HCT116 (cell line): ENCODE results near the gene SFTPD. TPM values are rescaled to one million over a fixed set of nuclear protein-coding genes. Genes with fewer than 3 reads are reported as not detected.
A peak's percentile ranks its signal among the peaks of the same experiment; 100 is the strongest.
"Not testable (repeated sequence)": the region's sequence is repeated elsewhere in the genome, so short reads cannot be mapped to it uniquely, and the experiment has no call there.

ENCODE experiments used
- ATAC-seq: fragments of 200-7000 bp; cut with Tn5 transposase; 2 replicates; pipeline ENCODE4 v1.9.1; 2020; ENCODE audit warnings: mild to moderate bottlenecking, moderate library complexity
- BruUV-seq: library from RNA; stranded (reverse); fragments of 400-500 nt; replicated peaks from 2 replicates; lab custom pipeline; 2021; lab: Mats Ljungman, UMichigan
- CTCF ChIA-PET: fragments of 300-600 bp; sonication (Branson Sonifier 250); formaldehyde crosslinking; loops from one replicate; lab custom pipeline; 2021; ENCODE audit warnings: antibody characterized with exemption; lab: Charles Lee
- POLR2A ChIA-PET: fragments of 300-600, 350-600 bp; sonication (Branson Sonifier 250); formaldehyde crosslinking; loops from one replicate; lab custom pipeline; 2021; ENCODE audit warnings: antibody characterized with exemption; lab: Charles Lee
- RAD21 ChIA-PET, 2 experiments: fragments of 300-600 bp; sonication (Branson Sonifier 250); formaldehyde crosslinking; loops; one replicate each; lab custom pipeline; 2023; ENCODE audit warnings: low total read pairs in 2 of 2; ENCODE audit not compliant: uncharacterized antibody in 2 of 2, unreplicated experiment in 2 of 2, low non-redundant PET in 1 of 2; lab: Charles Lee
- DNase-seq: peaks from one replicate; pipeline ENCODE4 v3.0.0-alpha.2; 2010; ENCODE audit warnings: low read depth, low spot score
- H2AFZ ChIP-seq: fragments of 200-600 bp; shearing (Covaris generic), sonication (generic); 2 replicates; pipeline ENCODE4 v1.6.1; 2017; ENCODE audit warnings: low read depth, mixed run types, mixed read lengths, antibody characterized with exemption, low read length; ENCODE audit not compliant: poor library complexity, severe bottlenecking
- H3K27ac ChIP-seq: 2 replicates; pipeline ENCODE4 v1.5.1; 2012; ENCODE audit warnings: low read depth, low read length
- H3K27me3 ChIP-seq: fragments of 200-600 bp; sonication (generic); 2 replicates; pipeline ENCODE4 v1.6.1; 2016; ENCODE audit warnings: mixed run types, low read length, mixed read lengths; ENCODE audit not compliant: insufficient read depth
- H3K36me3 ChIP-seq, 2 experiments: fragments of 200-500 bp in 1 of 2; fragments of 200-600 bp in 1 of 2; sonication (Bioruptor generic) in 1 of 2; sonication (generic) in 1 of 2; 2 replicates each; pipeline versions ENCODE4 v1.5.1 to v1.6.1; 2014 to 2016; ENCODE audit warnings: low read length in 2 of 2, inconsistent platforms in 1 of 2, mixed read lengths in 1 of 2, mixed run types in 1 of 2; ENCODE audit not compliant: insufficient read depth in 2 of 2, control insufficient read depth in 1 of 2
- H3K4me1 ChIP-seq, 2 experiments: fragments of 200-600 bp in 1 of 2; sonication (generic) in 1 of 2; 2 replicates each; pipeline versions ENCODE4 v1.5.1 to v1.6.1; 2012 to 2017; ENCODE audit warnings: low read length in 2 of 2, inconsistent platforms in 1 of 2, mild to moderate bottlenecking in 1 of 2, mixed read lengths in 1 of 2, mixed run types in 1 of 2, moderate library complexity in 1 of 2; ENCODE audit not compliant: insufficient read depth in 2 of 2, control insufficient read depth in 1 of 2
- H3K4me2 ChIP-seq: fragments of 200-600 bp; sonication (generic); 2 replicates; pipeline ENCODE4 v1.6.1; 2017; ENCODE audit warnings: mixed run types, low read length, mixed read lengths
- H3K4me3 ChIP-seq, 2 experiments: fragments of 200-600 bp in 1 of 2; sonication (generic) in 1 of 2; replicated peaks in 1 of 2; 2 replicates each; pipeline ENCODE4 v1.5.1; 2011 to 2016; ENCODE audit warnings: low read length in 2 of 2, control low read depth in 1 of 2, low read depth in 1 of 2, mild to moderate bottlenecking in 1 of 2, mixed read lengths in 1 of 2, mixed run types in 1 of 2
- H3K79me2 ChIP-seq: fragments of 200-600 bp; sonication (generic); 2 replicates; pipeline ENCODE4 v1.6.1; 2017; ENCODE audit warnings: mild to moderate bottlenecking, mixed run types, low read length, moderate library complexity, mixed read lengths; ENCODE audit not compliant: insufficient read depth
- H3K9ac ChIP-seq: fragments of 200-600 bp; sonication (generic); 2 replicates; pipeline ENCODE4 v1.6.1; 2016; ENCODE audit warnings: low read length, mixed read lengths
- H3K9me2 ChIP-seq: fragments of 200-600 bp; sonication (generic), shearing (Covaris generic); 2 replicates; pipeline ENCODE4 v1.6.1; 2017; ENCODE audit warnings: mixed run types, mild to moderate bottlenecking, moderate library complexity; ENCODE audit not compliant: insufficient read depth
- H3K9me3 ChIP-seq, 2 experiments: fragments of 200-500 bp in 1 of 2; fragments of 200-600 bp in 1 of 2; sonication (Bioruptor generic) in 1 of 2; sonication (generic) in 1 of 2; 2 replicates each; pipeline ENCODE4 v1.6.1; 2014 to 2017; ENCODE audit warnings: low read length in 2 of 2, mixed read lengths in 2 of 2, inconsistent platforms in 1 of 2, low read depth in 1 of 2, mild to moderate bottlenecking in 1 of 2, mixed run types in 1 of 2, moderate library complexity in 1 of 2; ENCODE audit not compliant: control insufficient read depth in 1 of 2, insufficient read depth in 1 of 2
- H4K20me1 ChIP-seq: fragments of 200-600 bp; sonication (generic), shearing (Covaris generic); 2 replicates; pipeline ENCODE4 v1.6.1; 2017; ENCODE audit warnings: mixed run types, mild to moderate bottlenecking, moderate library complexity; ENCODE audit not compliant: insufficient read depth
- ATF3 ChIP-seq: IDR thresholded peaks from 2 replicates; pipeline ENCODE4 v1.6.1; 2012
- CBX3 ChIP-seq: IDR thresholded peaks from 2 replicates; pipeline ENCODE4 v1.6.1; 2012; ENCODE audit warnings: low read depth
- CTCF ChIP-seq, 3 experiments: fragments of 200-600 bp in 1 of 3; sonication (generic) in 1 of 3; IDR thresholded peaks in 2 of 3; conservative IDR thresholded peaks in 1 of 3; 2 replicates each; pipeline ENCODE4 v1.5.1; 2012 to 2017; ENCODE audit warnings: low read depth in 2 of 3, low read length in 2 of 3, antibody characterized with exemption in 1 of 3, borderline replicate concordance in 1 of 3, control low read depth in 1 of 3, mild to moderate bottlenecking in 1 of 3, mixed read lengths in 1 of 3, mixed run types in 1 of 3, moderate library complexity in 1 of 3; ENCODE audit not compliant: insufficient read depth in 1 of 3
- ELF1 ChIP-seq: IDR thresholded peaks from 2 replicates; pipeline ENCODE4 v1.6.1; 2012; ENCODE audit warnings: low read depth, borderline replicate concordance
- EZH2phosphoT487 ChIP-seq: fragments of 200-600 bp; IDR thresholded peaks from 2 replicates; pipeline ENCODE4 v1.6.1; 2018; ENCODE audit warnings: antibody characterized with exemption, borderline replicate concordance
- JUND ChIP-seq: IDR thresholded peaks from 2 replicates; pipeline ENCODE4 v1.6.1; 2012
- MAX ChIP-seq: IDR thresholded peaks from 2 replicates; pipeline ENCODE4 v1.6.1; 2012
- POLR2AphosphoS5 ChIP-seq: IDR thresholded peaks from 2 replicates; pipeline ENCODE4 v1.6.1; 2011; ENCODE audit warnings: mild to moderate bottlenecking, low read depth, low read length, moderate library complexity
- RAD21 ChIP-seq: IDR thresholded peaks from 2 replicates; pipeline ENCODE4 v1.6.1; 2012; ENCODE audit warnings: low read depth, mild to moderate bottlenecking
- TCF7L2 ChIP-seq: IDR thresholded peaks from 2 replicates; pipeline ENCODE4 v1.7.0; 2011; ENCODE audit warnings: borderline replicate concordance, inconsistent platforms; ENCODE audit not compliant: insufficient read depth, insufficient read length; ENCODE audit errors: extremely low read depth
- ZBTB33 ChIP-seq: IDR thresholded peaks from 2 replicates; pipeline ENCODE4 v1.6.1; 2011; ENCODE audit warnings: mild to moderate bottlenecking, low read length, moderate library complexity; ENCODE audit not compliant: insufficient replicate concordance; ENCODE audit errors: extremely low read depth
- ZFX ChIP-seq: fragments of 450-650 bp; IDR thresholded peaks from 2 replicates; pipeline ENCODE4 v1.6.1; 2017
- intact Hi-C: fragments of 100-400 bp; cut with micrococcal nuclease; formaldehyde crosslinking; loops from 2 replicates; pipeline ENCODE4 v1.10.0; 2022
- total RNA-seq: library from RNA; stranded (reverse); gene quantifications from one replicate; pipeline ENCODE4 v1.2.1, GENCODE V29; 2021; ENCODE audit not compliant: unreplicated experiment

The SFTPD gene
- total RNA-seq, 1 experiment from 2014 or later = 0.66 TPM

GRCh38 chr10:79914512-79914911, 34.4 kb downstream of the SFTPD start:
- TF ChIP-seq RAD21 (peak; percentile 18; the same call in 1 of the 2 replicates), CTCF (IDR thresholded peaks at IDR 0.05 in 2 of 3, conservative IDR thresholded peaks at IDR 0.05 in 1 of 3; ENCODE audit: borderline replicate concordance in 1 of 3, insufficient read depth in 1 of 3, low read depth in 2 of 3, low read length in 2 of 3) (peak in 1 of 3 experiments; percentile 30; a peak in 2 of 6 replicates)
- DNase-seq, H3K4me1 ChIP-seq, H3K9me3 ChIP-seq, H3K36me3 ChIP-seq, CTCF ChIA-PET, H3K79me2 ChIP-seq, H3K4me2 ChIP-seq, BruUV-seq, H3K27me3 ChIP-seq, H3K4me3 ChIP-seq, H4K20me1 ChIP-seq, POLR2A ChIA-PET, ATAC-seq, H2AFZ ChIP-seq, intact Hi-C loops, H3K9ac ChIP-seq, RAD21 ChIA-PET, H3K27ac ChIP-seq, H3K9me2 ChIP-seq: not testable (repeated sequence)

- H3K79me2 ChIP-seq = no peaks in the 10 kb centered on the region
- no TSS peak for BruUV-seq
- ChIA-PET POLR2A (no interaction called here), RAD21 (no interaction called here), CTCF (no interaction called here)
- H3K4me3 ChIP-seq = no peak overlapping the region
- intact Hi-C loops = no loop called here
- no peak overlapping the region for H2AFZ ChIP-seq
- H3K36me3 ChIP-seq = no peaks in the 10 kb centered on the region
- no peak for TF ChIP-seq ZBTB33
- no peak for TF ChIP-seq POLR2AphosphoS5
- no peak for TF ChIP-seq ZFX
- TF ChIP-seq JUND = no peak
- TF ChIP-seq ATF3 = no peak
- TF ChIP-seq EZH2phosphoT487 = no peak
- TF ChIP-seq TCF7L2 = no peak
- no peak for TF ChIP-seq MAX
- no peak for TF ChIP-seq RAD21
- TF ChIP-seq CBX3 = no peak
- TF ChIP-seq ELF1 = no peak
- H3K4me2 ChIP-seq = no peak overlapping the region
- H3K4me1 ChIP-seq = no peaks in the 10 kb centered on the region
- no peak overlapping the region for H3K27ac ChIP-seq
- DNase-seq (no peak), ATAC-seq (no peak)
- H3K9ac ChIP-seq = no peak overlapping the region
- H3K9me3 ChIP-seq = no peaks in the 10 kb centered on the region
- no peaks in the 10 kb centered on the region for H3K27me3 ChIP-seq
- no peaks in the 10 kb centered on the region for H3K9me2 ChIP-seq
- H4K20me1 ChIP-seq = no peaks in the 10 kb centered on the region
These were observed 38.1 kb downstream of the SFTPD start for GRCh38 chr10:79910836-79911235.
